LoVo (cell line): ENCODE data around the gene TNS2.

ENCODE experiments used
- DNase-seq: peaks from one replicate; pipeline ENCODE4 v3.0.0-alpha.2; 2016; ENCODE audit warnings: low spot score

The TNS2 gene

DNA sequence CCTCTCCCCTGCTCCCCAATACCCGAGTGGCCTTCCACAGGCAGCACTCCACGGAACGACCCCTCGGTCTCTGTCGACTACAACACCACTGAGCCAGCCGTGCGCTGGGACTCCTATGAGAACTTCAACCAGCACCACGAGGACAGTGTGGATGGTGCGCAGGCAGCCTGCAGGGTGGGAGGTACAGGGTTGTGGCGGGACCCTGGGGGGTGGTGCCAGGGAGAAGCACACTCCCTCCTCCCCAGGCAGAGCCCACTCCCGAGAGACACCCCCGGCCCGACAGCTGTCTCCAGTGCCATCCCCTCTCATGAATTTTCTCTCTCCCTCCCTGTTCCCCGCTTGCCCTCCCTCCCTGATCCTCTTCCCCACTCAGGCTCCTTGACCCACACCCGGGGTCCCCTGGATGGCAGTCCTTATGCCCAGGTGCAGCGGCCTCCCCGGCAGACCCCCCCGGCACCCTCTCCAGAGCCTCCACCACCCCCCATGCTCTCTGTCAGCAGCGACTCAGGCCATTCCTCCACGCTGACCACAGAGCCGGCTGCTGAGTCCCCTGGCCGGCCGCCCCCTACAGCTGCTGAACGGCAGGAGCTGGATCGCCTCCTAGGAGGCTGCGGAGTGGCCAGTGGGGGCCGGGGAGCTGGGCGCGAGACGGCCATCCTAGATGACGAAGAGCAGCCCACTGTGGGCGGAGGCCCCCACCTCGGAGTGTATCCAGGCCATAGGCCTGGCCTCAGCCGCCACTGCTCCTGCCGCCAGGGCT lies 9.0 kb downstream of the TNS2 start:
- DNase-seq = no peak

DNA sequence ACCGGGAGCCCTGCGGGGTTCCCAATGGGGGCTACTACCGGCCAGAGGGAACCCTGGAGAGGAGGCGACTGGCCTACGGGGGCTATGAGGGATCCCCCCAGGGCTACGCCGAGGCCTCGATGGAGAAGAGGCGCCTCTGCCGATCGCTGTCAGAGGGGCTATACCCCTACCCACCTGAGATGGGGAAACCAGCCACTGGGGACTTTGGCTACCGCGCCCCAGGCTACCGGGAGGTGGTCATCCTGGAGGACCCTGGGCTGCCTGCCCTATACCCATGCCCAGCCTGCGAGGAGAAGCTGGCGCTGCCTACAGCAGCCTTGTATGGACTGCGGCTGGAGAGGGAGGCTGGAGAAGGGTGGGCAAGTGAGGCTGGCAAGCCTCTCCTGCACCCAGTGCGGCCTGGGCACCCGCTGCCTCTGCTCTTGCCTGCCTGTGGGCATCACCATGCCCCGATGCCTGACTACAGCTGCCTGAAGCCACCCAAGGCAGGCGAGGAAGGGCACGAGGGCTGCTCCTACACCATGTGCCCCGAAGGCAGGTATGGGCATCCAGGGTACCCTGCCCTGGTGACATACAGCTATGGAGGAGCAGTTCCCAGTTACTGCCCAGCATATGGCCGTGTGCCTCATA lies 9.7 kb downstream of the TNS2 start:
- no peak for DNase-seq

DNA sequence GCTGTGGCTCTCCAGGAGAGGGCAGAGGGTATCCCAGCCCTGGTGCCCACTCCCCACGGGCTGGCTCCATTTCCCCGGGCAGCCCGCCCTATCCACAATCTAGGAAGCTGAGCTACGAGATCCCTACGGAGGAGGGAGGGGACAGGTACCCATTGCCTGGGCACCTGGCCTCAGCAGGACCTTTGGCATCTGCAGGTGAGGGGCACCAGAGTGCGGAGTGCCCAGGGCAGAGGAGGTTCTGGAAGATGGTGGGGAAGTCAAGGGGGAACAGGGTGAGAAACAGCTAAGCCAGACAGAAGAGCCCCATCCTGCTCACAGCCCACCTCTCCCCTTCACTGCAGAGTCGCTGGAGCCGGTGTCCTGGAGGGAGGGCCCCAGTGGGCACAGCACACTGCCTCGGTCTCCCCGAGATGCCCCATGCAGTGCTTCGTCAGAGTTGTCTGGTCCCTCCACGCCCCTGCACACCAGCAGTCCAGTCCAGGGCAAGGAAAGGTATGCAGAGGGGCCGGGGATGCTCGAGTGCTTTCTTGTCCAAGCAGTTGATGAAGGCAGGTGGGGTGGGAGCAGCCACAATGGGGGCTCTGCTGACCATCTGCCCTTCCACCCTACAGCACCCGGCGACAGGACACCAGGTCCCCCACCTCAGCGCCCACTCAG lies 10.3 kb downstream of the TNS2 start:
- no peak for DNase-seq

DNA sequence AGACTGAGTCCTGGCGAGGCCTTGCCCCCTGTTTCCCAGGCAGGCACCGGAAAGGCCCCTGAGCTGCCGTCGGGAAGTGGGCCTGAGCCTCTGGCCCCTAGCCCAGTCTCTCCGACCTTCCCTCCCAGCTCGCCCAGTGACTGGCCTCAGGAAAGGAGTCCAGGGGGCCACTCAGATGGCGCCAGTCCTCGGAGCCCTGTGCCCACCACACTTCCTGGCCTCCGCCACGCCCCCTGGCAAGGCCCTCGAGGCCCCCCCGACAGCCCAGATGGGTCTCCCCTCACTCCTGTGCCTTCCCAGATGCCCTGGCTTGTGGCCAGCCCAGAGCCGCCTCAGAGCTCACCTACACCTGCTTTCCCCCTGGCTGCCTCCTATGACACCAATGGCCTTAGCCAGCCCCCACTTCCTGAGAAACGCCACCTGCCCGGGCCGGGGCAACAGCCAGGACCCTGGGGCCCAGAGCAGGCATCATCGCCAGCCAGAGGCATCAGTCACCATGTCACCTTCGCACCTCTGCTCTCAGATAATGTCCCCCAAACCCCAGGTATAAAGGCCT lies 10.9 kb downstream of the TNS2 start:
- DNase-seq = no peak

DNA sequence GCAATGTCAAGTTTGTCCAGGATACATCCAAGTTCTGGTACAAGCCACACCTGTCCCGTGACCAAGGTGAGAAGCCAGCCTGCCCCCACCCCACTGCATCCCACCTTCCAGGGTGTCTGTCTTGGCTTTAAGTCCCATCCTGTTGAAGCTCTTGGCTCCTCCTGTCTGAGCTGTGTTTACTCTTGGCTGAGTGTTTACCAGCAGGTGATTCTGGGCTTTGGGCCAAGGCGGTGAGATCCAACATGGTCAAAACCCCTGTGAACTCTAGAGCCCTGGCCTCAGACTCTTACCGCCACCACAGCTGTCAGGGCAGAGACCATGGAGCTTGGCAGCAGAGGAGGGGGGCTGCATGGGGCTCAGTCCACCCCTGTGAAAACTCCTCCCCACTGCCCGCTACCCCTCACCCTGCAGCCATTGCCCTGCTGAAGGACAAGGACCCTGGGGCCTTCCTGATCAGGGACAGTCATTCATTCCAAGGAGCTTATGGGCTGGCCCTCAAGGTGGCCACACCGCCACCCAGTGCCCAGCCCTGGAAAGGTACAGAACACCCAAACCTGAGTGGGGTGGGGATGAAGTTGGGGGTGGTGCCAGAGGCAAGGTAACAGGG lies 11.6 kb downstream of the TNS2 start:
- DNase-seq = peak; percentile 82

DNA sequence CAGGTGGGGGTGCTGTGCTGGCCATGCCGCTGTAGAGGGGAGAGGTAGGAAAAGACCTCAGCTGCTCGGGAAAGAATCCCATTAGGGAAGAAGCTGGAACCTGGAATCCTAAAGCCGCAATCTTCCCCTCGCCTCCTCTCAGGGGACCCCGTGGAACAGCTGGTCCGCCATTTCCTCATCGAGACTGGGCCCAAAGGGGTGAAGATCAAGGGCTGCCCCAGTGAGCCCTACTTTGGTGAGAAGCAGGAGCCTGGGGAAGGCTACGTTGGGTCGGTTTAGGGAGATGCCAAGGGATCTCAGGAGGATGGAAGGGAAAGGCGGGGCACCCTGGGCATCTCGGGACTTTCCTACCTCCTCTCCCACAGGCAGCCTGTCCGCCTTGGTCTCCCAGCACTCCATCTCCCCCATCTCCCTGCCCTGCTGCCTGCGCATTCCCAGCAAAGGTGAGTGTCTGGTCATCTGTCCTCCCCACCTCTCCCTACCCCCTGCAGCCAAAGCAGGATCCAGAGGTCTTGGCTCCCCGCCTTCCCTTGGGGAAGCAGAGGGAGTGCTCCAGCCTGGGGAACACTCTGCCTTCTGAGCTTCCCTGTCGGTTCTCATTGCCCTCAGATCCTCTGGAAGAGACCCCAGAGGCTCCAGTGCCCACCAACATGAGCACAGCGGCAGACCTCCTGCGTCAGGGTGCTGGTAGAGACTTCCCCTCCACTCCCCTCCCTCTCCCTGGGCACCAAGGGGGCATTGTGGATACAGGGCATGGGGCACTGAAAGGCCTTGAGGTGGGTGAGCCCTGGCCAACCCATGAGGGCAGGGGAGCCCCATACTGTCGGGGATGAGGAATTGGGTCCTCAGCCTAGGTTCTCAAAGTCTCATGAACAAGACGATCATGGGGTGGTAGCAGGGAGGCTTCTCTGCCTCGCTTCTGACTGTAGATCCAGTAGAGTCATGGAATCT lies 12.4 kb downstream of the TNS2 start:
- DNase-seq = no peak

DNA sequence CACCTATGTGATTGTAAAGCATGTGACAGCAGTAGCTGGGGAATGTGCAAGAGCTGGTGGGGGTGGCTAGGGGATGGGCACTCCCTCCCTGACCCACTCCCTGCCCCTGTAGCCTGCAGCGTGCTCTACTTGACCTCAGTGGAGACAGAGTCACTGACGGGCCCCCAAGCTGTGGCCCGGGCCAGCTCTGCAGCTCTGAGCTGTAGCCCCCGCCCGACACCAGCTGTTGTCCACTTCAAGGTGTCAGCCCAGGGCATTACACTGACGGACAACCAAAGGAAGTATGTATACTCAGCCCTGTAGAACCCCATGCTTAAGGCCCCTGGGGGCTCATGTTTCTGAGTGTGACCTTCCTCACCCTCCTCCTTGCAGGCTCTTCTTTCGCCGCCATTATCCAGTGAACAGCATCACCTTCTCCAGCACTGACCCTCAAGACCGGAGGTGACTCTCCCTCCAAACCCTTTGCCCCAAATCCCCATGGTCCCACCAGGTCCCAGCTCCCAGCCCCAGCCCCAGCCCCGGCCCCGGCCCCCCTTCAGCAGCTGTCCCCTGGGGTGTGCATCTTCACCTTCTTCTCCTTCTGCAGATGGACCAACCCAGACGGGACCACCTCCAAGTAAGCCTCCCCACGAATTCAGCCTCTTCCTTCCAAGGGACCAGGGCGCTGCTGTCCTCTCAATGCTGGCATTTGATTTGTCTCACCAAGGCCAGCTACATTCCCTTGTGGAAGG lies 13.3 kb downstream of the TNS2 start:
- DNase-seq = no peak

DNA sequence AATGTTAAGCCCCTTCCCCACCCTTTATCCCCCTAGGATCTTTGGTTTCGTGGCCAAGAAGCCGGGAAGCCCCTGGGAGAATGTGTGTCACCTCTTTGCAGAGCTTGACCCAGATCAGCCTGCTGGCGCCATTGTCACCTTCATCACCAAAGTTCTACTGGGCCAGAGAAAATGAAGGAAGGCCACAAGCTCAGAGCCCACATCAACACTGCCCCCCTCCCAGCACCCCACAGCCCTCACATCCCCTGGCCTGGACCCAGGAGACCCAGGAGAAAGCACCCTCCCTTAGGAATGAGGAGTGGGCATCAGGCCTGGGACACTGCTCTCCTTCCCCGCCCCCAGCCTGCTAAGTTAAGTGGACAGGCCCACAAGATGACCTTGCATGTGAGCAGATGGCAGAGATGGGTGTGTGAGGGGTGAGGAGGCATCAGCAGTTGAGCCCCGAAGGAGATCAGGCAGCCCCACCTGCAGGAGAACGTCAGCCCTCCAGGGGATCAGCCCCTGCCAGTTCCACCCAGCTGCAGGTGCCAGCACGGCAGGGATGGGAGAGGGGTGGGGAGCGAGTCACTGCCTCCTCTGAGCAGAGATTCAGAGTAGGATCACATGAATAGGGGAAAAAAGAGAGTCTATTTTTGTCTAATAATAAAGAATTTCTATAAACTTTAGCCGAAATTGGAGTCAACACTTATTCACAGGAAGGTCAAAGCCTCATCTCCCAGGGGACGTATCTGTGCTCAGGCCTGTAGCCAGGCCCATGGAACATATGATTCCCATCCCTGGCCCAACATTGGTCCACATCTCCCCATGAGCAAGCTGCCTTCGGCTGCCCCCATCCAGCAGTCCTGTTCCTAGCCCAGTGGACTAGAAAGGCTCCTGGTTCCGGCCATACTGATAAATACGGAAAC lies 14.1 kb downstream of the TNS2 start:
- DNase-seq = no peak

DNA sequence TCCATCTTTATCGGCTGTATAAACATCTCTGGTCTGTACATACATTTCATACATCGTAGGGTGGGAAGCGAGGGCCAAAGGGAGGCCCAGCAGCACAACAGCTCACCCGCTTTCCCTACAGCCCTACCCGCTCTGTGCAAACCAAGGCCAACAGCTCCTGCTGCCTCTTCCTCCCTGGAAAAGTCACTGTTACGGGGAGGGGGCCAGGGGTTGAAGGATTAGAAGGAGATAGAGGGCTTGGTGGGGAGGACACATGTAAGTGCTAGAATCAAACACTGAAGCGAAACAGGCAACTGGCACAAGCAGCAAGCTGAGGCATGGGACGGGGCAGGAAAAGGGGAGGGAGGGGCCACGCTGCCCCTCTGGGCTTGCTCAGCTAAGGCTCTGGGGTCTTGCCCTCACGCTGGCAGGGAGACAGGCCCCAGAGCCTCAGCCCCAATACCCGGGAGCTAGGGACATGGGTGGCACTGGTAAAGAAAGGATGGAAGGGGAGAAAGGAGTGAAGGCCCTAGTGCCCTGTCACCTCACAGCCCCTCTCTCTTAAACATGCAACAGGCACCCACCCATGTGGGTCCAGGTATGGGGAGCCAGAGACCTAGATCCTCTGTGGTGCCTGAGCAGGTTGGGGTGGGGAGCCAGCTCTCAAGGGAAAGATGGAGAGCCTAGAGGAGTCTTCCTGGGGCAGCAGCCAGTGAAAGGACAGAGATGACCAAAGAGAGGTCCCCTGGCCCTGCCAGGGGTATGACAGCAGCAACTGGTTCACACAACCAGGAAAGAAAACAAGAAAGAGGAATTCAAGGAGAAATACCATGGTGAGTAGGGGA lies 15.0 kb downstream of the TNS2 start:
- no peak for DNase-seq

DNA sequence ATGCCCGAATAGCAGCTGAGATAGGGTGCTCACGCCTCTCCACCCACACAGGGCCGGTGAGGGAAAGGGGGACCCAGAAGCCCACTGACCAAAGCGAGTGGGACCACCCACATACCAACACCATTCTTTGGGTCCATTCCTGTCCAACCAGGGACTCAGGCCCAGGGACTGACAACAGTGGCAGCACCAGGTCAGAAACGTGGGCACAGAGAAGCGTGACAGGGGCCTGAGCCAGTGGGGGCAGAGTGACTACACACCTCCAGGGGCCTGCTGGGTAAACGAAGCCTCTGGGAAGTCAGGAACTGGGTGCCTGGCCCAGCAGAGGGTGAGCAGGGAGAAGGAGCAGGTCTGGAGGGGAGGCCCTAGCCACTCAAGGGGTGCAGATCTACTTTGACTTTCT lies 15.6 kb downstream of the TNS2 start:
- DNase-seq = no peak

DNA sequence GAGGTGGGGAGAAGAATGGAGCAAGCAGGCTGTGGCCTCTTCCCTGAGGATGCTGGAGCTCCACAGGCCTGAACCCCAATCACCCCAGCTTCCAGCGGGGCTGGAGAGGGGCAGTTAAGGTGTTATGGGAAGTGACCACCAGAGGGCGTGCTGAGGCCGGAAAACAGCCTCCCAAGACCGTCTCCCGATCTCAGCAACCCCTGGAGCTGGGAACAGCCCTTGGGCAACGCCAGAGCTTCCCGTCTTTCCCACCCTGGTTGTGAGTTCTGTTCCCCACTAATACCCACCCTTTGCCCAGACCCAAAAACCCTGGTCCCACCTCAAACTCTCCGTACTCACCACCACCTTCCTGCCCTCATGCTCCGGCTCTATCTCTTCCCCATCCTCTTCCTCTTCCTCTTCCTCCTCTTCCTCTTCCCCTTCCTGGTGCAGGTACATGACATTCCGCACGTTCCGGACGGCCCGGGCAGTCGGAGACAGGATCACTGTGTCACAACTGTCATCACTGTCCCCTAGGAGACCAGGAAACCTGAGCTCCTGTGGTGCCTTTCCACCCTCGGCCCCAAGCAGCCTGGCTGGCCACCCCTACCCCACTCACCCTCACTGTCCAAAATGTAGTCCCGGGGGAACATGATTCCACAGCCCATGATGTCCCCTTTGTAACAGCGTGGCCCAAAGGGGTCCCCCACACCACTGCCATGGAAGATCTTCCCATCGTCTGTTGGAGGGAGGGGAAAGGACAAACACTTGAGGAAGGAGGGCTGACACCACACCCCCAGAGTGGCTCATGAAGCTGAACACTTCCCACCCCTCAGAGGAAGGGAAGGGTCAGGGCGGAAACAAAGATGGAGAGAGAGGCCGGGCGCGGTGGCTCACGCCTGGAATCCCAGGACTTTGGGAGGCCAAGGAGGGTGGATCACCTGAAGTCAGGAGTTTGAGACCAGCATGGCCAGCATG lies 16.4 kb downstream of the TNS2 start:
- peak; percentile 77 for DNase-seq

DNA sequence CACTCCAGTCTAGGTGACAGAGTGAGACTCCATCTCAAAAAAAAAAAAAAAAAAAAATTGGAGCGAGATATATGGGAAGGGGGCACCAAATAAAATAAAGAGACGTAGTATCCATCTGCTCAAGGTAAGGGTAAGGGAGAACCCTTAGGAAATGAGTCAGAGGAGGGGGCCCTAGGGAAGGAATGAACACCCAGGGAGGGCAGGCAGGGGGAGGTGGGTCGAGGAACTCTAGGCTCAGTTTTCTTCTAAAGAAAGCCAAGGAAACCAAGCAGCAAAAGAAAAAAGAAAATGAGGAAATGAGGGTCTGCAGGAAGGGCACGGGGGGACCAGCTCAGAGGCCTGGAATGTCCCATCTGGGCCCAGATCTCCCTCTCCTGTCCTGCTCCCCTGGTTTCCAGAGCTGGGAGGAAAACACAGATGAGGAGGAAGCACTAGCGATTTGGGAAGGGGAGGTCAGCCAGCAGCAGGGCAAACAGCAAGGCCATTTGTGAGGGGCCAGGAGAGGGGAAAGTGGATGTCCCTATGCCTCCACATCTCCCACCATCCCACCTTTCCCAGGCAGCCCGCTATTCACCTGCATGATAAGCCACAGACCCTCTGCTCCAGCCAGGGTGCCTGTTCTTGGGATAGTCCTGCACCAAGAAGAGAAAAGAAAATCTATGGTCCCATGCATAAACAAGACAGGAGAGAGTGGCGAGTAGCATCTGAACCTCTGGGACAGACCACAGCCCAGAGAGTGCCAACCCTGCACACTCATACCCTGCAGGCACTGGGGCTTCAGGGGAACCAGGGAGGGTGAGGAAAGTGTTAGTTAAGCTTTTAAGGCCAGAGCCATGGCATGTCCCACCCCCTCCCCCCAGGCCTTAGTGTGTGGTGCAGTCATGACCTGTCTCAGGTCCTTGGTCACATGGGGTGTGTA lies 17.5 kb downstream of the TNS2 start:
- DNase-seq = no peak

DNA sequence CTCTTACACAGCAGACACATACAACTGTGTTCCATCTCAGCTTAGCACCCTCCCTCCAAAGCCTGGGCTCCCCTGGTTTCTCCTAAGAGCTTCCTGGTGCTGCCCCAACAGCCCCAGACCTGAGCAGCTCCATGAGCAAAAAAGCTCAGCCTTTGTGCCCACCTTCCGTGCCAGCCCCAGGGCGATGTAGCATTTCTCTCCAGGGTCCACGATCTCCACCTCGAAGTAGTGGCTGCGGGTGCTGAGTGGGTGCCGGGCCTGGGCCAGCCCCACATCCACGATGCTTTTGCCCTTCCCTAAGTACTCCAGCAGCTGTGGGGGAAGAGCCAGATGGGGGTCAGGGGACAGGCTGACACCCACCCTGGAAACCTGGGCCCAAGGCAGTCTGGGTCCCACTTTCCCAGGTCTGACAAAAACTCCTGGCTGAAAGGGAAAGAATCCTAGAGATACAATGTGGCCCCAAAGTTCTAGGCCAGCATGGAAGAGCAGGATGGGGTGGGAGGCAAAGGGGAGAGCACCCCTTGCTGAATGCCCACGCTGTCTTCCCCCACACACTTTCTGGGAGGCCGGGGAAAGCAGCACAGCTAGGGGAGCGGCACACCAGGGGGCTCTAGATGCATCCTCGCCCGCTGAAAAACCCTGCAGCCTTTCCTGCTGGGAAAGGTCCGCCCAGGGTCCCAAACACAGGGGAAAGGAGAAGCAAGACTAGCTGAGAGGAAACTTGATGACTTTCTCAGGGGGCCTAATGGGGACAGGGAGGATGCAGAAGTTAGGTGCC lies 18.3 kb downstream of the TNS2 start:
- no peak for DNase-seq

DNA sequence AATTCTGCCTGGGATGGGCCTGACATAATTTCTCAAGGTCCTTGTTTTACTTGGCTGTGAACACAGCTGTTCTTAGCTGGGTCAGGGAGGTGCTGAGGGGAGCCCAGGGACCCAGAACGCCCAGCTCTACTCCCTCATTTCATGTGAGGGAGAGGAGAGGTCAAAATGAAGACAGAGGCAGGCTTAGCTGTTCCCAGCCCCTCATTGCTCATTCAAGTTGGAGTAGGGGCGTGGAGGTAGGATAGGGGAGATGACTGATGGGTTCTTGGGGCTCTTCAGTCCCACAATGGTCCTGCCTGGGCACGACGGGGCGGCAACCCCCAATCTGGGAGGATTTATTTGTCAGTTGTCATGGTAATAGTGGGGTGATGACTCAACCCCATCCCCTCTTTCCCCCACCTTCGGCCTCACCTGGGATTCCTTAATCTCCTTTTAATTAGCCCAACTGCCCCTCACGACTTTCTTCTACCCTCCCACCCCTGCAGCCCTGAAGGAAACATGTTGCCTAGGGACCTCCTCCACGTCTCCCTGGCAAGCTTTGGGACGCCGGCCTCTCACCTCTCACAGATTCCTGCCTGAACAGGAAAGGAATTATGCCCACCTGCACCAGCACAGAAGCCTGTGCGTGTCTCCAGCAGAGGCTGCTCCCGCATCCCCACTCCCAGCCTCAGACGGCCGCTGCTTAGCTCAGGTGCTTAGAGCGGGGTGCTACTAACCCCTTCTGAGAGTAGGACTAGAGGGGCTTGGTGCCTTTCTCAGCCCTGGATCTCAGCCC lies 19.1 kb downstream of the TNS2 start:
- no peak for DNase-seq
